GM12874 (cell line): Measurements from ENCODE around the gene DCLK1.

ENCODE experiments used
- TF ChIP-seq, protein P1 (sequence below): IDR thresholded peaks from 2 replicates; pipeline ENCODE4 v1.5.1; 2011; ENCODE audit warnings: low read depth, mild to moderate bottlenecking, control low read depth, low read length, moderate library complexity; ENCODE audit not compliant: insufficient read depth

DCLK1 gene

DNA sequence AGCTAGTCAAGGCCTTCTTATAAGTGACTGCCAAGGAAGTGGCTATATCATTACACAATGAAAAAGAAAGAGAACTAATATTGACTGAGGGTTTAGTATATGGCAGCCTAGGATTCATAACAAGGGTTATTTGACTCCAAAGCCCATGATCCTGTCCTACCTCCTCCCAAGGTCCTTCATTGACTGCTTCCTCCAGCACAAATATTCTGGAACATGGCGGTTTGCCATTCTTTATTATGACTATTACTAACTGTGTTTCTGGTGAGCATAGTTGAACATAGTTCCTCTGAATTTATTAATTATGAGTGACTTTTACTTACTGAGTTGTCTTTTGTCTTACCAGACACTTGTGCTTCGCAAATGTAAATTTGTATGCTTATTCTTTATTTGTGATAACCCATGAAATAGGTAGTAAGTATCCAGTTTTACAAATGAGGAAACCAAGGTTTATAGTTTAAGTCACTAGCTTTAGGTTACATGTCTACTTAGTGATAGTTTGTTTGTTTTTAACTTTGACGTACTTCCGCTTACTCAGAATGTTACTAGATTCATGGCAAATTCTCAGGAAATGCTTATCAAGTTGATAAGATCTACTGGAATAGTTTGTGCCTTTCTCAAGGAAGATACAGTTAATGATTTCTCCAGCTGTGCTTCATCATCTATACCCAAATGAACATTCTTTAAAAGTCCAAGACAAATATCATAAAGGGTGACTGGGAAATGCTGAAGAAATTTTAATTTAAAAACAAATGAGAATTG, 15.5 kb upstream of the DCLK1 start:
- TF ChIP-seq, protein P1, sequence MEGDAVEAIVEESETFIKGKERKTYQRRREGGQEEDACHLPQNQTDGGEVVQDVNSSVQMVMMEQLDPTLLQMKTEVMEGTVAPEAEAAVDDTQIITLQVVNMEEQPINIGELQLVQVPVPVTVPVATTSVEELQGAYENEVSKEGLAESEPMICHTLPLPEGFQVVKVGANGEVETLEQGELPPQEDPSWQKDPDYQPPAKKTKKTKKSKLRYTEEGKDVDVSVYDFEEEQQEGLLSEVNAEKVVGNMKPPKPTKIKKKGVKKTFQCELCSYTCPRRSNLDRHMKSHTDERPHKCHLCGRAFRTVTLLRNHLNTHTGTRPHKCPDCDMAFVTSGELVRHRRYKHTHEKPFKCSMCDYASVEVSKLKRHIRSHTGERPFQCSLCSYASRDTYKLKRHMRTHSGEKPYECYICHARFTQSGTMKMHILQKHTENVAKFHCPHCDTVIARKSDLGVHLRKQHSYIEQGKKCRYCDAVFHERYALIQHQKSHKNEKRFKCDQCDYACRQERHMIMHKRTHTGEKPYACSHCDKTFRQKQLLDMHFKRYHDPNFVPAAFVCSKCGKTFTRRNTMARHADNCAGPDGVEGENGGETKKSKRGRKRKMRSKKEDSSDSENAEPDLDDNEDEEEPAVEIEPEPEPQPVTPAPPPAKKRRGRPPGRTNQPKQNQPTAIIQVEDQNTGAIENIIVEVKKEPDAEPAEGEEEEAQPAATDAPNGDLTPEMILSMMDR, result no peak

DNA sequence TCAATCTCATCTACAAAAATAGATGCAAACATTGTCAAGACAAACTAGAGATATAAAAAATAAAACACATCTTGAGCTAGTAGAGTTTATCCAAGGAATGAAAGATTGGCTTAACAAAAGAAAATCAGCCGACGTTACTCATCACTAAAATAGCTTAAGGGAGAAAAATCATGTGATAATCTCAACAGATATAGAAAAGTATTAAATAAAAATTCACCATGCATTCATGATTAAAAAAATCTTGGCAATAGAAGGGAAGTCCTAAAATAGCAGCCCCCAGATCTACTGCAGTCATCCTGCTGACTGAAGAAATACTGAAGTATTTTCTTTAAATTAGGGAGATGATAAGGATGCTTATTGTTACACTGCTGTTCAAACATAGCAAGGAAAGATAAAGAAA, 12.6 kb upstream of the DCLK1 start:
- TF ChIP-seq, protein P1, result no peak

DNA sequence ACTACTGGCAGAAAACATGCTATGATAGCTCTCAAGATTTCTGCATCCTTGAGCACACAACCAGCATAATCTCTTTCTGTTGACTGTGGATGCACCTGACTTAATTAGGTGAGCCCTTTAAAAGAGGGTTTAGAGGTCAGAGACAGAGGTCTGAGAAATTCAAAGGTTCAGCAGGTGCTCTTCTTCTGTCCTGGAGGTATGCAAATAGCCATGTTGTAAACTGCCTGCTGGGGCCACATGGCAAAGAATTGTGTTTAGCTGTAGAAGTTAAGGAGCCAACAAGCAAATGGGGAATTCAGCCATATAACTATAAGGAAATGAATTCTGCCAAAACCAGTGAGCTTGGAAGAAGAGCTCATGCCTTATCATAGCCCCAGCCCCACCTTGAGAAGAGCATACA, 11.6 kb upstream of the DCLK1 start:
- TF ChIP-seq, protein P1, result no peak

DNA sequence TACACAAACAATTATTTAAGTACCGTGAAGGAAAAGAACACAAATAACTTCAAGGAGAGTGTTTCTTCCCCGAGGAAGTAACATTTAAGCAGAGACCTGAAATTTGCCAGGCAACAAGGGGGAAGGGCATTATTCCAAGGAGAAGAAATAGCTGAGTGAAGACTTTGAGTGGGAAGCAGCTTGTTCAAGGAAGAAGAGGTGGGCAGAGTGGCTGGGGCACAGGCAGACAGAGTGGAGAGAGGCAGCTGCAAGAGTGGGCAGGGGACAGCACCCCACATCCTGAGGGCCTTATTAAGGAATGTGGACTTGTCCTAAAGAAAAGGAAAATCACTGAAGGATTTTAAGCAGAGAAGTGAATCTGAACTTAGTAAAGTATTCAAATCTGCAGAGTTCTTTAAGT, 4.7 kb upstream of the DCLK1 start:
- TF ChIP-seq, protein P1, result no peak

DNA sequence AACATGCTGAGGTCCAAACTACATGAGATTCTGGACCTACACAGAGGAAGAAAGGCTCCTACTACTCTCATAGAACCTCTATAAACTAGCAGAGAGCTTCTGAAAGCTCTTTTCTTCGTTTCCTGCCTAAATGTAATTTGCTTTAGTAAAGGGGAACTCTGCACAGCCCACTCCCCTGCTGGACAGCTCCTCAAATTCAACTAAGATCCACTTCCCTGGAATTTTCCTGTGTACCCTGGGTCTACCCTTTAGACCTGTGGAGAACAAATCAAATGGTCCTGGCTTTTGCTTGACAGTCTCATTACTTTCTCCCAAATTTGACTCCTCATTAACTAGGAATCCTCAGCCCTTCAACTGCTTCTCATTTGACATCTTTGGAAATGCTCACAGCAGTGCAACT, 3.5 kb upstream of the DCLK1 start:
- TF ChIP-seq, protein P1, result no peak

DNA sequence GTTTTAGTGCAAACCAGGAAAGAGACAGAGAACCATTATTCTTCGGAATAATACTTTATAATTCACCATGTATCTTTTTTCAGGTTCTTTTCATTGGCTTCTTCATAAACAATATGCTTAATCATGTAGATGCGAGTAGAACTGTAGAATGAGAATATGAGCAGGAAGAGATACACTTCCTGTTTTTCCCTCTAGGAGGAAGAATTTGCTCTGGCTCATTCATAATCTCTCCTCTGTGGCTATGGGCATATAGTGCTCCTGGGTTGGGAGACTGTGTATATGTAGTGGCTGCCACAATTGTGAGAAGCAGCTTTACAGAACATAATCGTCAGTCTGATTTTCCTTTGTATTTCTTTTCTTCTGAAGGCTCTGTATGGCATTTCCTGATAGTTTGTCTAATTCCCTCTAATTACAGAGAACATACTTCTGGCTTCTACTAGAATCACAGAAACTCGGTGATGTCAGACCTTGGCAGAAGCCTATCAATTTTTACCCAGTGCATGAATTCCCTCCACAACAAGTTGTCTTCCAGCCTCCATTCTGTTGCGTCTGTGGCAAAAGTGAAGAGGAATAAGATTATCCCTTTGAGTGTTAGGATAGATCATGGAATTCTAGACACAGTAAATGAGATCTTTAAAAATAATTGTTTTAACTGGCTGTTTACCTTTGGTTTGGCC, 2.9 kb upstream of the DCLK1 start:
- TF ChIP-seq, protein P1, result no peak

DNA sequence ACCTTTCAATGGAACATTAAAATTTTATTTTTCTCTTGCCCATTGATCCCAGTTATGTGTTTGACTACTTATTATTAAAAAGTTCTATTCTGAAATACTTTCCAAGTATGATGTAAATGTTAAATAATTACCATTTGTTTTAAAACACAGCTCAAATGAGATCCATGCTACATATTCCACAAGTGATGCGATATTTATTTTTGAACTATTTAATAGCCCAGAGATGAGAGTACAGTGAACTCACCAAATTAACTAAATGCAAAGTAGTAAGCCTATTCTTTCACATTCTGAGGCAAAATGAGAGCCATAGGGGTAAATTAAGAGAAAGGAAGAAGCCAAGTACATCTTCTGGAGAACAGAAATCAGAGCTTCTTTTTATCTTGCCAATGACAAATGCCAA, 1.2 kb upstream of the DCLK1 start:
- TF ChIP-seq, protein P1, result no peak
